GM19372 (cell line): ENCODE data around the gene AKAP8L.
"Not testable (repeated sequence)": the region's sequence is repeated elsewhere in the genome, so short reads cannot be mapped to it uniquely, and the experiment has no call there.

Source experiments
- ATAC-seq: cut with Tn5 transposase; IDR thresholded peaks from one replicate; pipeline ENCODE4 v1.9.1; 2021; ENCODE audit warnings: mild to moderate bottlenecking, low read depth, moderate library complexity; ENCODE audit not compliant: unreplicated experiment

Gene AKAP8L

GRCh38 chr19:15365264-15365663 lies 53.5 kb downstream of the AKAP8L start:
- no peak for ATAC-seq

GRCh38 chr19:15363791-15364190 lies 55.0 kb downstream of the AKAP8L start:
- ATAC-seq, result not testable (repeated sequence)

GRCh38 chr19:15363048-15363447 lies 55.7 kb downstream of the AKAP8L start:
- not testable (repeated sequence) for ATAC-seq

GRCh38 chr19:15360015-15360414 lies 58.8 kb downstream of the AKAP8L start:
- ATAC-seq, result not testable (repeated sequence)

GRCh38 chr19:15358918-15359317 lies 59.9 kb downstream of the AKAP8L start:
- no peak for ATAC-seq

GRCh38 chr19:15357906-15358305 lies 60.9 kb downstream of the AKAP8L start:
- ATAC-seq, result no peak

- ATAC-seq, result no peak
These were observed 64.1 kb downstream of the AKAP8L start for GRCh38 chr19:15354566-15355296.

- no peak for ATAC-seq
These were observed 64.9 kb downstream of the AKAP8L start for GRCh38 chr19:15353908-15354307.

- not testable (repeated sequence) for ATAC-seq
These were observed 66.3 kb downstream of the AKAP8L start for GRCh38 chr19:15352535-15352934.

GRCh38 chr19:15341328-15341727 lies 77.5 kb downstream of the AKAP8L start:
- ATAC-seq, result not testable (repeated sequence)

GRCh38 chr19:15340086-15340485 lies 78.7 kb downstream of the AKAP8L start:
- no peak for ATAC-seq

- no peak for ATAC-seq
These were observed 81.6 kb downstream of the AKAP8L start for GRCh38 chr19:15337202-15337601.

- not testable (repeated sequence) for ATAC-seq
These were observed 82.8 kb downstream of the AKAP8L start for GRCh38 chr19:15335992-15336391.

- peak; percentile 50 for ATAC-seq
These were observed 86.3 kb downstream of the AKAP8L start, which contains the start of gene BRD4 for GRCh38 chr19:15332311-15332996. Gene BRD4 (minus strand): TSS chr19:15332539. CDS start chr19:15273099, 59,440 bp downstream.

GRCh38 chr19:15331419-15332310 lies 87.1 kb downstream of the AKAP8L start:
- peak; percentile 34 for ATAC-seq

GRCh38 chr19:15330801-15331418 lies 87.9 kb downstream of the AKAP8L start:
- ATAC-seq, result no peak
